NCI-H524 treated with DMSO at 0.1 percent for 48 hours (cell line): ENCODE results near the gene GID8.

Source experiments
- DNase-seq: peaks from one replicate; lab custom pipeline; 2025; lab: John Stamatoyannopoulos, UW

The GID8 gene

GRCh38 chr20:62970307-62971210 is 32.6 kb downstream of the GID8 start:
- DNase-seq, result no peak

DNA sequence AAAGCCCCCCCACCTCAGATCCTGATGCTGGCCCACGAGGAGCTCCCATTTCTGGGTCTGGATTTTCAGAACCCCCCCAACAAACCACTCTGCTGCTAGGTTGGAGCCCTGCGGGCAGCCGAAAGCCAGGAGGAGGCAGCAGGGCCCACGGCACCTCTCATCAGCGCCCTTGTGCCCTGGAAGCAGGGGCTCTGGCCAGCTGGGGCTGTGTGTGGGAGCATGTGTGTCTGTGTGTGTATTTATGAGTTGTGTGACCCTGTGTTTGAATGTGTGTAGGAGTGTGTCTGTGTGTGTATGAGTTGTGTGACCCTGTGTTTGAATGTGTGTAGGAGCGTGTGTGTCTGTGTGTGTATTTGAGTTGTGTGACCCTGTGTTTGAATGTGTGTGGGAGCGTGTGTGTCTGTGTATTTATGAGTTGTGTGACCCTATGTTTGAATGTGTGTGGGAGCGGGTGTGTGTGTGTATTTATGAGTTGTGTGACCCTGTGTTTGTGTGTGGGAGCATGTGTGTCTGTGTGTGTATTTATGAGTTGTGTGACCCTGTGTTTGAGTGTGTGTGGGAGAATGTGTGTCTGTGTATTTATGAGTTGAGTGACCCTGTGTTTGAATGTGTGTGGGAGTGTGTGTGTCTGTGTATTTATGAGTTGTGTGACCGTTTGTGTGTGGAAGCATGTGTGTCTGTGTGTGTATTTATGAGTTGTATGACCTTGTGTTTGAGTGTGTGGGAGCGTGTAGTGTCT is 33.4 kb downstream of the GID8 start:
- no peak for DNase-seq

DNA sequence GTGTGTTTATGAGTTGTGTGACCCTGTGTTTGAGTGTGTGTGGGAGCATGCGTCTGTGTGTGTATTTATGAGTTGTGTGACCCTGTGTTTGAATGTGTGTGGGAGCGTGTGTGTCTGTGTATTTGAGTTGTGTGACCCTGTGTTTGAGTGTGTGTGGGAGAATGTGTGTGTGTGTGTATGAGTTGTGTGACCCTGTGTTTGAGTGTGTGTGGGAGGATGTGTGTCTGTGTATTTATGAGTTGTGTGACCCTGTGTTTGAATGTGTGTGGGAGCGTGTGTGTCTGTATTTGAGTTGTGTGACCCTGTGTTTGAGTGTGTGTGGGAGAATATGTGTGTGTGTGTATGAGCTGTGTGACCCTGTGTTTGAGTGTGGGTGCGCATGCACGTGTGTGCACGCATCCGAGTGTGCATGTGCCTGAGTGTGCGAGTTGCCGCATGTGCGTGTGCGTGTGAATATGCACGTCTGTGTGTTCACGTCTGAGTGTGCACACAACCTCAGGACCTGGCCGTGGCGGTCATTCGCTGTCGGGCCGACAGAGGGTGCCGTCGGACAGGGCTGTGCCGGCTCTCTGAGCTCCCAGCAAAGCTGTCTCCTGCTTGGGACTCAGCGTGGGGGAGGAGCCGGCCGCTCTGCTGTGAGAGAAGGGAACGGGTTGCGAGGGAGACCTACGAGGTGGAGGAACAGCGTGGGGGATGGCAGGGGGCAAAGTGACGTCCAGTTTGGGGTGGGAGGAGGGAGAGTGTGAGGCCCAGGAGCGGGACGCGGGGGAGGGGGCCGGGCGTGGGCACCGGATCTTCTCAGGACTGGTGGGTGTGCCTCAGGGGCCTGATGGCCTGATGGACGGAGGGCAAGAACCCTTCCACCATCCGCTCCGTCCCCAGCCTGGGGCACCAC is 34.2 kb downstream of the GID8 start:
- peak; percentile 13 for DNase-seq

- DNase-seq, result no peak
Measured at GRCh38 chr20:62972845-62973745, 35.1 kb downstream of the GID8 start.

DNA sequence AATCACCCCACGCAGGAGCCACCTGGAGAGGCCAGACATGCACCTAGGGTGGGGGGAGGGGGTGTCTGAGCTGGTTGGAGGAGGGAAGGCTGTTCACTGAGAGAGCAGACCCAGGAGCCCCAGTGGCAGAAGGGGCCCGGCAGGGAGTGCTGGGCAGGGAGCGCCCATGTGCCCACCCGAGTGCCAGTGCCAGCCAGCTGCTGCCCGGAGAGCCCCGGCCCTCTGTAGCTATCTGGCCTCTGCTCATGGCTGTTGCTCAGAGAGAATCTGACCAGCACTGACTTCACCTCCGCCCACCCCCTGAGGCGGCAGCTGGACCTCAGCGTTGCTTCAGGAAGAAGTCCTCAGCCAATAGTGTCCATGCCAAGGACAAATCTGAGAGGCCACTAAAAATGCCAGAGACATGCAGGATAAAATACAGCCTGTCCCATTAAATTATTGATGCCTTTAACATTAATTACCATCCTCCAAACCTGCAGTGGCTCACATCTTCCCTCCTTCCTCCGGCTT is 37.4 kb downstream of the GID8 start:
- no peak for DNase-seq

- DNase-seq, result no peak
Measured at GRCh38 chr20:62975812-62976508, 38.0 kb downstream of the GID8 start.

GRCh38 chr20:62976886-62977285 is 38.9 kb downstream of the GID8 start:
- DNase-seq, result no peak

GRCh38 chr20:62977613-62978560 is 39.9 kb downstream of the GID8 start:
- DNase-seq, result no peak

GRCh38 chr20:62978561-62978943 is 40.6 kb downstream of the GID8 start:
- no peak for DNase-seq

GRCh38 chr20:62979310-62979709 is 41.4 kb downstream of the GID8 start:
- no peak for DNase-seq

DNA sequence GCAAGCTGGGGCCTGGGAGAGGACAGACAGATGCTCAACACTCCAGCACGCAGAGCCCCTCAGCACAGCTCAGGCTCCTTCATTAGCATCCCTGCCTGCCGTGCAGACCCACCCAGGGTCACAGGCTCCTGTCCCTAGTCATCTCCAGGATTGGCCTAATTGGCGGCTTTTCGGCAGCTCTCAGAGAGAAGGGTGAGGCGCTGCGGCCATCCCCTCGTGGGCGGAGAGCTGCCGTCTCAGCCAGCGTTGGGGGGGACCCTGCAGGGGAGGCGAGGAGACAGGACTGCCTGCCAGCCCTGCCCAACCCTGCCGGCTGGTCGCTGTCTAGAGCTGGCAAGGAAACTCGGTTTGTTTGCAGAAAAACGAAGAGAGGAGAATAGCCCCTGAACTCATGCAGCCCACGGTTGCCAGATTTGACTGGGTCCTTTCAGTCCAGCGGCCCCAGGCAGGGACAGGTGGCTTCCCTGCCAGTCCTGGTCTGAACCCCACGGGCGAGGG is 42.0 kb downstream of the GID8 start:
- DNase-seq, result no peak

- peak; percentile 27 for DNase-seq
Measured at GRCh38 chr20:62980380-62980960, 42.5 kb downstream of the GID8 start.

- peak; percentile 22 for DNase-seq
Measured at GRCh38 chr20:62980970-62981369, 43.0 kb downstream of the GID8 start.

- no peak for DNase-seq
Measured at GRCh38 chr20:62982124-62983075, 44.5 kb downstream of the GID8 start.

DNA sequence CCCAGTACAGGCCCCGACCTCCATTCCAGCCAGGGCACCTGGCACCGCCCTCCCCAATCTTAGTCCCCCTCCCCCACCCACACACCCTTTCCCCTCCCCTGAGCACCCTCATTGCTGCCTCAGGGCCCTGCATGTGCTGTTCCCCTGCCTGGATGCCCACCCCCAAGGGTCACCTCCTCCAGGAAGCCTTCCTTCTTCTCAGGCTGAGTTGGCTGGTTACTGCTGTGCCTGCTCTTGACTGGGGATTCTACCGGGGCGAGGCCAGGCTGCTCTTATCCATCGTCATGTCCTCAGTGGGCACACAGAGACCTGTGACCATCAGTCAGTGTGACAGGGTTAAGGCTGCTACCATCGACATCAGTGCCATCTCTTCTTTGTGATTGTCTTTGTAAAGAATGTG is 45.3 kb downstream of the GID8 start:
- DNase-seq, result no peak

DNA sequence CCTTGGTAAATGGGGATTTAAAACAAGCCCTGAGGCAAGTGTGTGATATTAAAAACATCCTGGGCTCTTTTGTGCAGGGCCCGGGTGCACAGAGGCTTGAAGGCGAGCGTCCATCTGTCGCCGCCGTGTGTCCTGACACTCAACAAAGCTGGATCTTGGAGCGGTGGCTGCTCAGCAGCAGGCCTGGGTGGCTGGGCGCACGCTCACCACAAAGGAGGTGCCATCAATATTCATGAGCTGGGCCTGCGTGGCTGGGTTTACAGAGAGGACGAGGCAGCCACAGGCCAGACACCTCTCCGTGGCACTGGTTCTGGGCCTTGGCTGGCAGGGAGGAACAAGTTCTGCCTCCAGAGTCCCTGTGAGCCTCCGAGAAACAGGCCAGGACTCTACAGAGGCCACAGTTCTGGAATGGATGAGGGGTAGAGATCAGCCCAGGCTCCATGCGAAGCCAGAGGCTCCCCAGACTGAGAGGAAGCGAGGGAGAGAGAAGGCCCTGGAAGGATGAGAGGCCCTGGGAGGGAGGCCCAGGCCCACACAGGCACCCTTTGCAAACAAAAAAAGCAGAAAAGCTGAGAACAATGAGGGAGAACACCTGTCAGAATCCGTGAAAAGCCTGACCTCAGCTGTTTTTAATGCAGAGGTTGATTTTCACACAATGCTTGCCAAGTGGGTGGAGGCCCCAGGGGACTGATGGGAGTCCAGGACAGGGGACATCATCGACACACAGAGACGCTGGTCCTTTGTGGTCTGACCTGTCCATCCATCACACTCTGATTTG is 46.9 kb downstream of the GID8 start:
- DNase-seq, result peak; percentile 90

DNA sequence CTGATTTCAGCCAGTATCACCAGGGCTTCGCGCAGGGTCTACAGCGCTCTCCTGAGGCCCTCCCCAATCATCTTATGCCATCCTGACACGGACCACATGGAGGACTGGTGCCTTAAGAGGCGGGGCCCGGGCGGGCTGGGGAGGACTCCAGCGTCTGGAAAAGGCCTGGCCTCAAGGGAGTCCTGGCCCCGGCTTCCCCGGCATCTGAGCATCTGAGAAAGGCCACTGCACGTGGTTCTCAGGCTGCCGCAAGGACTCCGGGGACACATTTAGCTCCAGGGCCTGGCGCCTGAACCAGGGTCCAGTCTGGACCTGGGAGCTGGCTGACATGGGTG is 47.5 kb downstream of the GID8 start:
- DNase-seq, result no peak
